Cardiac fibroblast (primary cell): ENCODE results near the gene LAMB1.

Source experiments
- DNase-seq, 2 donors: peaks; one replicate each; pipeline versions ENCODE4 v3.0.0 to v3.0.0-alpha.2; 2010; ENCODE audit warnings: low read depth in 2 of 2
- H3K4me3 ChIP-seq, 2 donors: replicated peaks in 1 of 2; 1 replicate in 1 of 2; 2 replicates in 1 of 2; pipeline ENCODE4 v1.5.1; 2011; ENCODE audit warnings: low read depth in 2 of 2, low read length in 2 of 2, mild to moderate bottlenecking in 2 of 2, moderate library complexity in 1 of 2
- TF ChIP-seq, protein P1 (sequence below): IDR thresholded peaks from one replicate; pipeline ENCODE4 v1.5.1; 2011; ENCODE audit warnings: low read depth, mild to moderate bottlenecking, low read length, inconsistent platforms

LAMB1 gene

DNA sequence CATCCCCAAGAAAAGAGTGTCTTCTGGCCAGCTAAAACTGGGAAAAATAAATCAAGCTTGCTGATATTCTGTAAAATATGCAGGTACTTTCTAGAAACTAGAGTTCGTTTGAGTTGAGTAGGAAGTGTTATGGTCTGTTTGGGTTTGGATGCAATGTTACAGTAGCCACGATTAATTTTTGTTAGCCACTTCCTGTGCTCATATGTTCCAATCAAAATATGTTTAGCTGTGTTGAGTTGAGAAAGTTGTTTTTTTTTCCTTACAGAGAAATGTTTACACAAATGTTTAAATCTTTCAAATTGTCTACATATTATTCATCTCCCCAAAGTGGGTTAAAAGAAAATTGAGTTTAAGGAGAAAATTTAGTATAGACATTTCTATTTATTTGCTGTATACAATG lies 11.3 kb upstream of the LAMB1 start:
- no peak overlapping the region for H3K4me3 ChIP-seq
- DNase-seq = peak in 1 of 2 donors; percentile 70
- TF ChIP-seq, protein P1, sequence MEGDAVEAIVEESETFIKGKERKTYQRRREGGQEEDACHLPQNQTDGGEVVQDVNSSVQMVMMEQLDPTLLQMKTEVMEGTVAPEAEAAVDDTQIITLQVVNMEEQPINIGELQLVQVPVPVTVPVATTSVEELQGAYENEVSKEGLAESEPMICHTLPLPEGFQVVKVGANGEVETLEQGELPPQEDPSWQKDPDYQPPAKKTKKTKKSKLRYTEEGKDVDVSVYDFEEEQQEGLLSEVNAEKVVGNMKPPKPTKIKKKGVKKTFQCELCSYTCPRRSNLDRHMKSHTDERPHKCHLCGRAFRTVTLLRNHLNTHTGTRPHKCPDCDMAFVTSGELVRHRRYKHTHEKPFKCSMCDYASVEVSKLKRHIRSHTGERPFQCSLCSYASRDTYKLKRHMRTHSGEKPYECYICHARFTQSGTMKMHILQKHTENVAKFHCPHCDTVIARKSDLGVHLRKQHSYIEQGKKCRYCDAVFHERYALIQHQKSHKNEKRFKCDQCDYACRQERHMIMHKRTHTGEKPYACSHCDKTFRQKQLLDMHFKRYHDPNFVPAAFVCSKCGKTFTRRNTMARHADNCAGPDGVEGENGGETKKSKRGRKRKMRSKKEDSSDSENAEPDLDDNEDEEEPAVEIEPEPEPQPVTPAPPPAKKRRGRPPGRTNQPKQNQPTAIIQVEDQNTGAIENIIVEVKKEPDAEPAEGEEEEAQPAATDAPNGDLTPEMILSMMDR = no peak

DNA sequence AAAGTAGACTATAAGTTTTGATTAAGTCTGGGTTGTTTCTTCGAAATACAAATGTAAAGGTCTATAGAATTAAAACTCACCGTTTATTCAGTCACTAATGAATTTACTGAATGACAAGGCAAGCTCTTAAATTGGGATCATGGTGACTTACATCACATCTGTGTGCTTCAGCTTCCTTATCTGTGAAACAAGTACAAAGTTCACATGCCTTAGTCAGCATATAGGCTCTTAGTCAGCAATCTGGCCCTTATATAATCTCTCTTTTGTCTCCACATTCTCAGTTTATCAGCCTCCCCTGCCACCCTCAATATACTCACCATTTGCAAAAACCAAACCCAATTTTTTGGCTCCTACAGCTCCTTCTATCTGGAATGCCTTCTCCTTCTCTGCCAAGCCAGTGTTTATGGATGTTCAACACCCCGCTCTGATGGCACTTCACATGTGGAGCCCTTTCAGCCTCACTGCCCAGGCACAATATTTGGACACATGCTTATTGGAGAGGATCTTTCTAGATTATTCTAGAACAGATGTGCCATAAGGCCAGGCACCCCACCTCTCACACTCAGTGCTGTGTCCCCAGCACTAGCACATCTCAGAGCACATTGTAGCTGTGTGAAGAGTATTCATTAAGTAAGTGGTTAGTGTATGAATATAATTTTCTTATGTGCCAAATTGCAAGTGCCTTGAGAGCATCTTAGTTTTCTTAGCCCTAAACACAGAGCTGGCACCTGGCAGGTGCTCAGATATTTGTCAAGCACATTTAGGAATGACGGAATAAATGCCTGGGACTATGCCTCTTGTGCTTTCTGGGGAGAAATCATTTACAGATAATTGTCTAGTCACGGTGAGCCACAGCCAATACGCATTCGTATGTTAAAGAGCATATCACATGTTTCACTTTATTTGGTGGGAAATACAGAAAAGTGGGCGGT lies 9.8 kb upstream of the LAMB1 start:
- peak; percentile 66 to 69 for DNase-seq
- TF ChIP-seq, protein P1 = no peak
- no peak overlapping the region for H3K4me3 ChIP-seq

DNA sequence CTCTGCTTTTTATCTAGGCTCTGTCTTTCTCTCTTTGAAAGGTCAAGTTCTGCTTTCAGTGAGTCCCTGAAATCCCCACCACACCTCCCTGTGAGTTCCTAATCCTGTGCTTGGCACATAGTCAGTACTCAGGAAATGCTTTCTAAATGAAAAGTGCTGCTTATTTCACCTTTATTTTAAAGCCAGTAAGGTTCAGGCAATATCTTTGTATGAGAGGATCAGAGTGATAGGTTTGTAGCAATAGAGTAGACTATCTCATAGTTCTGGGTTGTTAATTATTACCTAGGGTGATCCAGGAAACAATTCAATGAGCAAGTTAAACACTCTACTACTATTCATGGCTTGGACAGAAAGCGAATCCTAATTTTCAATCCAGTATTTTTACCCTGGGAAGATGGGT lies 7.4 kb upstream of the LAMB1 start:
- TF ChIP-seq, protein P1 = no peak

DNA sequence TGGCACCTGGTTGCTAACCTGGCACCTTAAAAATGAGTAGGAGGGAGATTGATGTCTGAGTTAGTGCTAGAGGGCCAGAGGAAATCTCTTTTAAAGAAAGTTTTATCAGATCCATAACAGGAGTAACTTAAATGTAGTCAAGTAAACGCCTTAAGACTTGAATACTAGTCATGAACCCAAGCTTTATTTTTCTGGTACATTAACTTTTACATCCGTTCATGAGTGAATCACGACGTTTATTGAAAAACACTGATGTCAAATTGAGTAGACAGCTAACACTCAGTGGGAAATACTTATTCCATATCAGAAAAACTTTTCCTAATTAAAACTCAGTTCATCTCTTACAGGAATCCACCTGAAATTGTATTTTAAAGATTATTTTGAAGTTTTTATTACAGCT lies 6.9 kb upstream of the LAMB1 start:
- DNase-seq = no peak
- H3K4me3 ChIP-seq = no peak overlapping the region
- TF ChIP-seq, protein P1 = no peak

More for the DNA sequence above, 7.4 kb upstream of the LAMB1 start:
- H3K4me3 ChIP-seq = no peak overlapping the region
- no peak for DNase-seq

DNA sequence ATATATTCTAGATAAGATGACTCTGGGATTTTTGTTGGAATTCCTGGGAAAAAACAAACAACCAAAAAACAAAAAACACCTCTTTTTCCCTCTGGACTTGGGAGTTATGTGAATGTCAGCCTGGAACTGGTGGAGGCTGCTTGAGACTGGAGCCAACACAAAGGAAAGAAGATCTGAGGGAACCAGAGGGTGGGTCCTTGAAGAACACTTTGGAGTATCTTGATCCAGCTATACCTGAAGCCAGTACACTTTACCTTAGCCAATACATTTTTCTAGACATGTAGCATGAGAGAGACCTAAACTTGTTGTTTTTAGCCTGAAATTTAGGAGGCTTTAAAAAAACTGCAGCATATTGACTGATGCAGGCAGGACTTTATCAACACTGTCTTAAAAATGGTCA lies 5.9 kb upstream of the LAMB1 start:
- H3K4me3 ChIP-seq = no peak overlapping the region
- TF ChIP-seq, protein P1 = no peak
- DNase-seq = no peak

DNA sequence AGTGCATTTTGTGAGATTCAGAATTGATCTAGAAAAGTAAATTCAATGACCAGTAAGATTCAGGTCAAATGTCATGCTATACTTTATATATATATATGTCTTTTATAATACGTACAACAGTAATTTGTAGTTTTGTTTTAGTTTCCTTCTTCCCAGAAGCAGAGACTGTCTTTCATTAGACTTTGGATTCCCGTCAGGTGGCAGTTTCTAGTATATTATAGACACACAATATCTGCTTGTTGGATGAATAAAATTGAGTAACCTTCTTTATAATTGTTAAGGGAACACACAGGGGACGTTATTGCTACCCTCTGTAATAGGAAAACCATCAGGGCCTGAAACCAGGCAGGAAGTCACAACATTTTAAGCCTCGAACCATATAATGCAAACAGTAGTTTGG lies 5.3 kb upstream of the LAMB1 start:
- H3K4me3 ChIP-seq = no peak overlapping the region
- TF ChIP-seq, protein P1 = no peak
- DNase-seq = no peak

DNA sequence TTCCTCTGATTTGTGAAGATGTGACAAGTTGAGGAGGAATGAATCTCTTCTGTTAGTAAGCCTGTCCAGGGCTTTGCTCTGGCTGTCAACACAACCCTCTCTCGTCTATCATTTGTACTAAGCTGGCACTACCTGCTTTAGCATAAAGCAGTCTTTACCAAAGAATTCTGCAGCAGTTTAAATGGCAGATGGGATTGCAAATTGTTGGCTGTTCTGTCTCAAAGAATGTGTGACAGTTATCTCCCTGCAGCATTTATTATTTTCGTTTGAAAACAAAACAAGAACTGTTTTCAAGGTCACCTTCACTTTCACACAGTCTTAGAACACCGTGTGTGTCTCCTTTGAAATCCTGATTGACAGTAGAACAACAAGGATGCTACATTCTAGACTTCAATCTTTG lies 4.8 kb upstream of the LAMB1 start:
- DNase-seq = no peak
- no peak overlapping the region for H3K4me3 ChIP-seq

More for the DNA sequence above, 4.8 kb upstream of the LAMB1 start:
- TF ChIP-seq, protein P1 = no peak
